Measurements from ENCODE around the gene BMS1.
"Not testable (repeated sequence)": the region's sequence is repeated elsewhere in the genome, so short reads cannot be mapped to it uniquely, and the experiment has no call there.

Gene BMS1

GRCh38 chr10:42862801-42863200 is 80.2 kb downstream of the BMS1 start:
- not testable (repeated sequence) for DNase-seq; H3K9me3 Mint-ChIP-seq; H3K36me3 Mint-ChIP-seq; H3K4me1 Mint-ChIP-seq; ATAC-seq (replicated peaks); H3K4me3 Mint-ChIP-seq; H3K27ac Mint-ChIP-seq
- H3K27me3 Mint-ChIP-seq = peaks cover 37 to 49% of the 10 kb centered on the region in 2 donors

GRCh38 chr10:42864575-42864974 is 82.0 kb downstream of the BMS1 start:
- no peaks in the 10 kb centered on the region for H3K36me3 Mint-ChIP-seq
- peaks cover 24 to 34% of the 10 kb centered on the region in 2 donors for H3K27me3 Mint-ChIP-seq
- H3K4me3 Mint-ChIP-seq = no peak overlapping the region
- ATAC-seq (replicated peaks) (no peak), DNase-seq (no peak)
- no peaks in the 10 kb centered on the region for H3K9me3 Mint-ChIP-seq
- H3K27ac Mint-ChIP-seq = no peak overlapping the region
- H3K4me1 Mint-ChIP-seq = peaks cover 0 to 9% of the 10 kb centered on the region in 2 donors

GRCh38 chr10:42865716-42866114 is 83.1 kb downstream of the BMS1 start:
- Mint-ChIP-seq H3K36me3 (no peaks in the 10 kb centered on the region), H3K9me3 (no peaks in the 10 kb centered on the region), H3K4me1 (peaks cover 0 to 9% of the 10 kb centered on the region in 2 donors), H3K4me3 (no peak overlapping the region), H3K27me3 (peaks cover 23 to 33% of the 10 kb centered on the region in 2 donors), H3K27ac (no peak overlapping the region)
- DNase-seq (no peak), ATAC-seq (replicated peaks) (no peak)

- ATAC-seq (replicated peaks) = peak; percentile 65 to 86
- Mint-ChIP-seq H3K4me3 (peak overlapping the region; percentile 28 to 43), H3K27me3 (peaks cover 23 to 33% of the 10 kb centered on the region in 2 donors), H3K27ac (no peak overlapping the region), H3K9me3 (no peaks in the 10 kb centered on the region), H3K4me1 (peaks cover 0 to 9% of the 10 kb centered on the region in 2 donors), H3K36me3 (no peaks in the 10 kb centered on the region)
- DNase-seq = peak; percentile 37
Observed at GRCh38 chr10:42866115-42866995, 83.8 kb downstream of the BMS1 start.

GRCh38 chr10:42867571-42867970 is 85.0 kb downstream of the BMS1 start:
- H3K27ac Mint-ChIP-seq = no peak overlapping the region
- ATAC-seq (replicated peaks) = no peak
- no peak for DNase-seq
- H3K4me3 Mint-ChIP-seq = no peak overlapping the region
- H3K9me3 Mint-ChIP-seq = no peaks in the 10 kb centered on the region
- no peaks in the 10 kb centered on the region for H3K36me3 Mint-ChIP-seq
- H3K4me1 Mint-ChIP-seq = peaks cover 0 to 9% of the 10 kb centered on the region in 2 donors
- peaks cover 23 to 33% of the 10 kb centered on the region in 2 donors for H3K27me3 Mint-ChIP-seq

- Mint-ChIP-seq H3K27ac (no peak overlapping the region), H3K36me3 (no peaks in the 10 kb centered on the region), H3K27me3 (peaks cover 23 to 33% of the 10 kb centered on the region in 2 donors), H3K4me3 (no peak overlapping the region), H3K9me3 (no peaks in the 10 kb centered on the region), H3K4me1 (peaks cover 0 to 9% of the 10 kb centered on the region in 2 donors)
- no peak for DNase-seq
- no peak for ATAC-seq (replicated peaks)
Observed at GRCh38 chr10:42868530-42868929, 85.9 kb downstream of the BMS1 start.

- no peak for DNase-seq
- no peaks in the 10 kb centered on the region for H3K36me3 Mint-ChIP-seq
- peaks cover 0 to 5% of the 10 kb centered on the region in 2 donors for H3K4me1 Mint-ChIP-seq
- H3K4me3 Mint-ChIP-seq = no peak overlapping the region
- H3K27ac Mint-ChIP-seq = no peak overlapping the region
- no peaks in the 10 kb centered on the region for H3K9me3 Mint-ChIP-seq
- no peak for ATAC-seq (replicated peaks)
- H3K27me3 Mint-ChIP-seq = peaks cover 11 to 21% of the 10 kb centered on the region in 2 donors
Observed at GRCh38 chr10:42869977-42870350, 87.4 kb downstream of the BMS1 start.

GRCh38 chr10:42871138-42871641 is 88.6 kb downstream of the BMS1 start:
- H3K36me3 Mint-ChIP-seq; DNase-seq; H3K4me3 Mint-ChIP-seq; ATAC-seq (replicated peaks); H3K27ac Mint-ChIP-seq; H3K4me1 Mint-ChIP-seq; H3K9me3 Mint-ChIP-seq: not testable (repeated sequence)
- peaks cover 3 to 13% of the 10 kb centered on the region in 2 donors for H3K27me3 Mint-ChIP-seq

GRCh38 chr10:42871823-42872222 is 89.2 kb downstream of the BMS1 start:
- no peak overlapping the region for H3K27ac Mint-ChIP-seq
- ATAC-seq (replicated peaks) (no peak), DNase-seq (no peak)
- H3K4me3 Mint-ChIP-seq = no peak overlapping the region
- H3K27me3 Mint-ChIP-seq = peaks cover 3 to 8% of the 10 kb centered on the region in 2 donors
- H3K9me3 Mint-ChIP-seq = no peaks in the 10 kb centered on the region
- H3K36me3 Mint-ChIP-seq = no peaks in the 10 kb centered on the region
- peaks cover 0 to 4% of the 10 kb centered on the region in 2 donors for H3K4me1 Mint-ChIP-seq

GRCh38 chr10:42872865-42873435 is 90.4 kb downstream of the BMS1 start:
- no peaks in the 10 kb centered on the region for H3K27me3 Mint-ChIP-seq
- ATAC-seq (replicated peaks) = no peak
- no peak for DNase-seq
- no peaks in the 10 kb centered on the region for H3K4me1 Mint-ChIP-seq
- no peaks in the 10 kb centered on the region for H3K9me3 Mint-ChIP-seq
- H3K36me3 Mint-ChIP-seq = no peaks in the 10 kb centered on the region
- no peak overlapping the region for H3K27ac Mint-ChIP-seq
- no peak overlapping the region for H3K4me3 Mint-ChIP-seq

GRCh38 chr10:42874713-42875387 is 92.3 kb downstream of the BMS1 start:
- H3K27me3 Mint-ChIP-seq = no peaks in the 10 kb centered on the region
- H3K4me3 Mint-ChIP-seq = no peak overlapping the region
- ATAC-seq (replicated peaks) = no peak
- H3K36me3 Mint-ChIP-seq = no peaks in the 10 kb centered on the region
- no peak overlapping the region for H3K27ac Mint-ChIP-seq
- no peaks in the 10 kb centered on the region for H3K9me3 Mint-ChIP-seq
- DNase-seq = no peak
- no peaks in the 10 kb centered on the region for H3K4me1 Mint-ChIP-seq

- Mint-ChIP-seq H3K4me3 (no peak overlapping the region), H3K27me3 (peaks cover 0 to 4% of the 10 kb centered on the region in 2 donors), H3K4me1 (no peaks in the 10 kb centered on the region), H3K36me3 (no peaks in the 10 kb centered on the region), H3K9me3 (peaks cover 4% of the 10 kb centered on the region in 2 donors), H3K27ac (no peak overlapping the region)
- no peak for ATAC-seq (replicated peaks)
- DNase-seq = no peak
Observed at GRCh38 chr10:42875388-42875755, 92.8 kb downstream of the BMS1 start.

- peaks cover 4% of the 10 kb centered on the region in 2 donors for H3K9me3 Mint-ChIP-seq
- no peaks in the 10 kb centered on the region for H3K36me3 Mint-ChIP-seq
- H3K4me3 Mint-ChIP-seq = no peak overlapping the region
- H3K27ac Mint-ChIP-seq = no peak overlapping the region
- peaks cover 0 to 4% of the 10 kb centered on the region in 2 donors for H3K27me3 Mint-ChIP-seq
- DNase-seq (no peak), ATAC-seq (replicated peaks) (no peak)
- no peaks in the 10 kb centered on the region for H3K4me1 Mint-ChIP-seq
Observed at GRCh38 chr10:42875798-42876341, 93.3 kb downstream of the BMS1 start.

- H3K36me3 Mint-ChIP-seq = no peaks in the 10 kb centered on the region
- peaks cover 0 to 4% of the 10 kb centered on the region in 2 donors for H3K27me3 Mint-ChIP-seq
- DNase-seq = no peak
- no peak for ATAC-seq (replicated peaks)
- no peaks in the 10 kb centered on the region for H3K4me1 Mint-ChIP-seq
- H3K27ac Mint-ChIP-seq = no peak overlapping the region
- H3K9me3 Mint-ChIP-seq = peaks cover 7 to 9% of the 10 kb centered on the region in 2 donors
- H3K4me3 Mint-ChIP-seq = no peak overlapping the region
Observed at GRCh38 chr10:42876476-42876875, 93.9 kb downstream of the BMS1 start.

Data from stimulated activated naive B cell treated with anti-CD40 and anti-IgM and Interleukin-4, amounts not matched to agents 10 μg/mL and 1 μg/mL and 100 μg/mL, for 72 hours (primary cell).